ENCODE data around the gene ZCCHC24. TPM values are rescaled to one million over a fixed set of nuclear protein-coding genes. Genes with fewer than 3 reads are reported as not detected.

The ZCCHC24 gene
- total RNA-seq, 4 donors from 2014 or later: 32.8 to 122 (median 37.7) TPM

GRCh38 chr10:79384773-79385391 lies 60.5 kb downstream of the ZCCHC24 start:
- no peaks in the 10 kb centered on the region for H3K36me3 ChIP-seq
- TF ChIP-seq POLR2A (IDR thresholded peaks at IDR 0.05) (no peak), CTCF (IDR thresholded peaks at IDR 0.05) (no peak)
- DNase-seq: no peak
- no peak overlapping the region for H3K4me3 ChIP-seq
- no peaks in the 10 kb centered on the region for H3K9me3 ChIP-seq
- H3K27me3 ChIP-seq: no peaks in the 10 kb centered on the region
- intact Hi-C loops (cut with DNase I; ENCODE audit: low total_unique reads): no loop called here
- H3K27ac ChIP-seq: no peak overlapping the region
- peaks cover 19 to 26% of the 10 kb centered on the region in 2 donors for H3K4me1 ChIP-seq

- no peaks in the 10 kb centered on the region for H3K27me3 ChIP-seq
- TF ChIP-seq CTCF (IDR thresholded peaks at IDR 0.05) (no peak), POLR2A (IDR thresholded peaks at IDR 0.05) (no peak)
- peak overlapping the region; percentile 5 to 41 for H3K27ac ChIP-seq
- peak in 1 of 2 donors; percentile 34 for DNase-seq
- no peak overlapping the region for H3K4me3 ChIP-seq
- intact Hi-C loops (cut with DNase I; ENCODE audit: low total_unique reads): no loop called here
- no peaks in the 10 kb centered on the region for H3K9me3 ChIP-seq
- H3K36me3 ChIP-seq: no peaks in the 10 kb centered on the region
- H3K4me1 ChIP-seq: peaks cover 23 to 30% of the 10 kb centered on the region in 2 donors
These were observed 61.3 kb downstream of the ZCCHC24 start for GRCh38 chr10:79383974-79384606.

- Histone ChIP-seq H3K9me3 (no peaks in the 10 kb centered on the region), H3K4me3 (no peak overlapping the region), H3K27me3 (no peaks in the 10 kb centered on the region), H3K27ac (peak overlapping the region; percentile 91 to 94), H3K4me1 (peaks cover 23 to 30% of the 10 kb centered on the region in 2 donors), H3K36me3 (no peaks in the 10 kb centered on the region)
- TF ChIP-seq CTCF (IDR thresholded peaks at IDR 0.05): no peak
- TF ChIP-seq POLR2A (IDR thresholded peaks at IDR 0.05): no peak
- intact Hi-C loops (cut with DNase I; ENCODE audit: low total_unique reads): no loop called here
- DNase-seq: peak; percentile 50 to 63
These were observed 62.9 kb downstream of the ZCCHC24 start for GRCh38 chr10:79382491-79382941.

- H3K36me3 ChIP-seq: no peaks in the 10 kb centered on the region
- no peaks in the 10 kb centered on the region for H3K27me3 ChIP-seq
- no peak overlapping the region for H3K4me3 ChIP-seq
- peak overlapping the region; percentile 91 to 94 for H3K27ac ChIP-seq
- H3K4me1 ChIP-seq: peaks cover 23 to 30% of the 10 kb centered on the region in 2 donors
- H3K9me3 ChIP-seq: no peaks in the 10 kb centered on the region
- intact Hi-C loops (cut with DNase I; ENCODE audit: low total_unique reads): no loop called here
- no peak for TF ChIP-seq POLR2A (IDR thresholded peaks at IDR 0.05)
- TF ChIP-seq CTCF (IDR thresholded peaks at IDR 0.05): no peak
- DNase-seq: peak; percentile 91 to 95
These were observed 63.6 kb downstream of the ZCCHC24 start for GRCh38 chr10:79381804-79382221.
